Caco-2 (cell line): ENCODE data around the gene NFIA. TPM values are rescaled to one million over a fixed set of nuclear protein-coding genes. Genes with fewer than 3 reads are reported as not detected.

Experiments
- BruUV-seq: library from RNA; stranded (reverse); fragments of 400-500 nt; replicated peaks from 2 replicates; lab custom pipeline; 2021; lab: Mats Ljungman, UMichigan
- CTCF ChIA-PET: fragments of 300-600 bp; sonication (Branson Sonifier 250); formaldehyde crosslinking; loops from one replicate; lab custom pipeline; 2022; ENCODE audit warnings: antibody characterized with exemption; lab: Charles Lee
- POLR2A ChIA-PET: fragments of 300-600 bp; sonication (Branson Sonifier 250); formaldehyde crosslinking; loops from one replicate; lab custom pipeline; 2022; ENCODE audit warnings: antibody characterized with exemption; lab: Charles Lee
- DNase-seq, 2 experiments: peaks; one replicate each; pipeline versions ENCODE4 v3.0.0 to v3.0.0-alpha.2; 2020 to 2022
- H3K27me3 ChIP-seq: replicated peaks from 2 replicates; pipeline ENCODE4 v1.6.0; 2011; ENCODE audit warnings: low read length; ENCODE audit not compliant: control insufficient read depth, insufficient read depth
- H3K36me3 ChIP-seq: 2 replicates; pipeline ENCODE4 v1.5.1; 2011; ENCODE audit warnings: low read length; ENCODE audit not compliant: control insufficient read depth, insufficient read depth
- H3K4me1 ChIP-seq: fragments of 250-450 bp; sonication (Bioruptor Pico); 2 replicates; pipeline ENCODE4 v1.5.1; 2020; ENCODE audit warnings: mild to moderate bottlenecking
- H3K4me3 ChIP-seq: 2 replicates; pipeline ENCODE4 v1.5.1; 2011; ENCODE audit warnings: low read depth, mild to moderate bottlenecking, control low read depth, low read length
- H3K9me3 ChIP-seq: fragments of 250-450 bp; sonication (Bioruptor Pico); 2 replicates; pipeline ENCODE4 v1.5.1; 2020; ENCODE audit warnings: mild to moderate bottlenecking, moderate library complexity
- H3K27ac Mint-ChIP-seq: one replicate; pipeline ENCODE4 v1.8.0; 2022; ENCODE audit warnings: mixed read lengths; ENCODE audit not compliant: unreplicated experiment
- H3K27me3 Mint-ChIP-seq: one replicate; pipeline ENCODE4 v1.8.0; 2022; ENCODE audit warnings: mixed read lengths; ENCODE audit not compliant: insufficient read depth, unreplicated experiment
- H3K36me3 Mint-ChIP-seq: one replicate; pipeline ENCODE4 v1.8.0; 2022; ENCODE audit warnings: mild to moderate bottlenecking, mixed read lengths; ENCODE audit not compliant: insufficient read depth, unreplicated experiment
- H3K4me1 Mint-ChIP-seq: one replicate; pipeline ENCODE4 v1.8.0; 2022; ENCODE audit warnings: low read depth, mixed read lengths; ENCODE audit not compliant: unreplicated experiment
- H3K4me3 Mint-ChIP-seq: one replicate; pipeline ENCODE4 v1.8.0; 2022; ENCODE audit warnings: mild to moderate bottlenecking, moderate library complexity, mixed read lengths; ENCODE audit not compliant: unreplicated experiment
- H3K9me3 Mint-ChIP-seq: one replicate; pipeline ENCODE4 v1.8.0; 2022; ENCODE audit warnings: mixed read lengths; ENCODE audit not compliant: unreplicated experiment
- intact Hi-C: fragments of 100-400 bp; cut with micrococcal nuclease; formaldehyde crosslinking; loops from one replicate; pipeline ENCODE4 v1.10.0; 2022; ENCODE audit not compliant: unreplicated experiment
- total RNA-seq: library from RNA; stranded (reverse); gene quantifications from 2 replicates; pipeline ENCODE4 v1.2.3, GENCODE V29; 2022
- TF ChIP-seq, protein P1 (sequence below), 2 experiments: fragments of 200-600 bp in 1 of 2; IDR thresholded peaks; 1 replicate in 1 of 2; 2 replicates in 1 of 2; pipeline versions ENCODE4 v1.5.1 to v1.8.0; 2011 to 2022; ENCODE audit warnings: antibody characterized with exemption in 1 of 2, control low read depth in 1 of 2, inconsistent platforms in 1 of 2, low read depth in 1 of 2, low read length in 1 of 2, mild to moderate bottlenecking in 1 of 2, moderate library complexity in 1 of 2; ENCODE audit not compliant: insufficient read depth in 1 of 2, severe bottlenecking in 1 of 2, unreplicated experiment in 1 of 2

Gene NFIA
- total RNA-seq, 1 experiment from 2014 or later: 1.4 TPM

GRCh38 chr1:61169634-61170033 lies 87.3 kb downstream of the NFIA start:
- no peaks in the 10 kb centered on the region for H3K4me1 ChIP-seq
- Mint-ChIP-seq H3K4me3 (no peak overlapping the region), H3K9me3 (no peaks in the 10 kb centered on the region), H3K4me1 (no peaks in the 10 kb centered on the region), H3K27ac (no peak overlapping the region), H3K36me3 (no peaks in the 10 kb centered on the region), H3K27me3 (no peaks in the 10 kb centered on the region)
- intact Hi-C loops: no loop called here
- DNase-seq: no peak
- ChIA-PET CTCF (no interaction called here), POLR2A (no interaction called here)
- BruUV-seq: no TSS peak
- no peaks in the 10 kb centered on the region for H3K27me3 ChIP-seq
- TF ChIP-seq, protein P1, sequence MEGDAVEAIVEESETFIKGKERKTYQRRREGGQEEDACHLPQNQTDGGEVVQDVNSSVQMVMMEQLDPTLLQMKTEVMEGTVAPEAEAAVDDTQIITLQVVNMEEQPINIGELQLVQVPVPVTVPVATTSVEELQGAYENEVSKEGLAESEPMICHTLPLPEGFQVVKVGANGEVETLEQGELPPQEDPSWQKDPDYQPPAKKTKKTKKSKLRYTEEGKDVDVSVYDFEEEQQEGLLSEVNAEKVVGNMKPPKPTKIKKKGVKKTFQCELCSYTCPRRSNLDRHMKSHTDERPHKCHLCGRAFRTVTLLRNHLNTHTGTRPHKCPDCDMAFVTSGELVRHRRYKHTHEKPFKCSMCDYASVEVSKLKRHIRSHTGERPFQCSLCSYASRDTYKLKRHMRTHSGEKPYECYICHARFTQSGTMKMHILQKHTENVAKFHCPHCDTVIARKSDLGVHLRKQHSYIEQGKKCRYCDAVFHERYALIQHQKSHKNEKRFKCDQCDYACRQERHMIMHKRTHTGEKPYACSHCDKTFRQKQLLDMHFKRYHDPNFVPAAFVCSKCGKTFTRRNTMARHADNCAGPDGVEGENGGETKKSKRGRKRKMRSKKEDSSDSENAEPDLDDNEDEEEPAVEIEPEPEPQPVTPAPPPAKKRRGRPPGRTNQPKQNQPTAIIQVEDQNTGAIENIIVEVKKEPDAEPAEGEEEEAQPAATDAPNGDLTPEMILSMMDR (IDR thresholded peaks at IDR 0.05; ENCODE audit: insufficient read depth in 1 of 2, low read depth in 1 of 2, low read length in 1 of 2, severe bottlenecking in 1 of 2, unreplicated experiment in 1 of 2): no peak
- H3K4me3 ChIP-seq: no peak overlapping the region
- H3K36me3 ChIP-seq: no peaks in the 10 kb centered on the region
- H3K9me3 ChIP-seq: no peaks in the 10 kb centered on the region

- CTCF ChIA-PET: no interaction called here
- no peaks in the 10 kb centered on the region for H3K4me1 Mint-ChIP-seq
Observed at GRCh38 chr1:61170328-61171238, 88.2 kb downstream of the NFIA start.

DNA sequence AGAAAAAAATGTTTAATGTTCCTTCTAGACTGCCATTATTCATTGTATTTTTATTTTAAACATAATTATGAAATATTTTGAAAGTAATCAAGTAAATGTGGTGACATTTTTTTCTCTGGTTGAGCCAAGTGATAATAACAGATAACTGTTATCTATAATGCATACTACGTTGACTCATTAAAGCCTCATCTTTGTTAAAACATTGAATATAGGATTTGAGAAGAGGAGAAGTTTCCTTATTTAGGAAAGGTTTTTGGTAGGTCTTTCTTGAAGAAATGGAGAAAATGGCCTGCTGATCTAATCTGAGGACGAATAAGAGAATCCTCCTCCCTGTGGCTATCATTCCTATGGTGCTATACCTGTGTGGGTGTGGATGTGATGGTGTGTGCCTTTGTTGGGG lies 89.0 kb downstream of the NFIA start:
- Mint-ChIP-seq H3K27ac (no peak overlapping the region), H3K4me1 (no peaks in the 10 kb centered on the region), H3K4me3 (no peak overlapping the region), H3K36me3 (no peaks in the 10 kb centered on the region), H3K9me3 (no peaks in the 10 kb centered on the region), H3K27me3 (peaks cover 2% of the 10 kb centered on the region)
- ChIA-PET POLR2A (no interaction called here), CTCF (no interaction called here)
- H3K27me3 ChIP-seq: no peaks in the 10 kb centered on the region
- intact Hi-C loops: no loop called here
- H3K4me3 ChIP-seq: no peak overlapping the region
- no peaks in the 10 kb centered on the region for H3K9me3 ChIP-seq
- no TSS peak for BruUV-seq
- no peak for DNase-seq
- H3K36me3 ChIP-seq: no peaks in the 10 kb centered on the region
- TF ChIP-seq, protein P1 (IDR thresholded peaks at IDR 0.05; ENCODE audit: insufficient read depth in 1 of 2, low read depth in 1 of 2, low read length in 1 of 2, severe bottlenecking in 1 of 2, unreplicated experiment in 1 of 2): no peak
- H3K4me1 ChIP-seq: no peaks in the 10 kb centered on the region

More at GRCh38 chr1:61170328-61171238, 88.2 kb downstream of the NFIA start:
- no peak for DNase-seq
- POLR2A ChIA-PET: no interaction called here
- Mint-ChIP-seq H3K36me3 (no peaks in the 10 kb centered on the region), H3K27me3 (peaks cover under 1% of the 10 kb centered on the region), H3K4me3 (no peak overlapping the region), H3K27ac (no peak overlapping the region), H3K9me3 (no peaks in the 10 kb centered on the region)
- TF ChIP-seq, protein P1 (IDR thresholded peaks at IDR 0.05; ENCODE audit: insufficient read depth in 1 of 2, low read depth in 1 of 2, low read length in 1 of 2, severe bottlenecking in 1 of 2, unreplicated experiment in 1 of 2): no peak
- no peaks in the 10 kb centered on the region for H3K36me3 ChIP-seq
- no peak overlapping the region for H3K4me3 ChIP-seq
- H3K4me1 ChIP-seq: no peaks in the 10 kb centered on the region
- no peaks in the 10 kb centered on the region for H3K9me3 ChIP-seq
- BruUV-seq: no TSS peak
- intact Hi-C loops: no loop called here
- H3K27me3 ChIP-seq: no peaks in the 10 kb centered on the region
